ENCODE measurements around the gene ZNF445.

- TF ChIP-seq POLR2A (IDR thresholded peaks at IDR 0.05), result no peak
- no peak for TF ChIP-seq CTCF (IDR thresholded peaks at IDR 0.05)
These were observed 52.7 kb downstream of the ZNF445 start for GRCh38 chr3:44424758-44425157.

Measured in uterus (tissue), 2 donors.